HepG2 (cell line): ENCODE results near the gene INHA. TPM values are rescaled to one million over a fixed set of nuclear protein-coding genes. Genes with fewer than 3 reads are reported as not detected.

Source experiments
- CAMTA2 ChIP-seq: sonication (generic); formaldehyde crosslinking; IDR thresholded peaks from 2 replicates; pipeline ENCODE4 v1.4.0; 2020; ENCODE audit warnings: mild to moderate bottlenecking, missing genetic modification reagents, borderline replicate concordance
- CHCHD3 ChIP-seq: sonication (generic); formaldehyde crosslinking; IDR thresholded peaks from 2 replicates; pipeline ENCODE4 v1.8.0; 2022; ENCODE audit warnings: mild to moderate bottlenecking, missing genetic modification reagents, moderate library complexity
- ERF ChIP-seq: IDR thresholded peaks from 2 replicates; pipeline ENCODE4 v1.6.1; 2018; ENCODE audit warnings: missing biosample characterization, missing genetic modification reagents
- HOXA3 ChIP-seq: sonication (generic); formaldehyde crosslinking; IDR thresholded peaks from 2 replicates; pipeline ENCODE4 v1.5.0; 2020; ENCODE audit warnings: missing genetic modification reagents
- IKZF1 ChIP-seq: fragments of 450-650 bp; IDR thresholded peaks from 2 replicates; pipeline ENCODE4 v1.7.1; 2016
- RCOR2 ChIP-seq: IDR thresholded peaks from 2 replicates; pipeline ENCODE4 v1.6.1; 2016; ENCODE audit warnings: missing biosample characterization, missing genetic modification reagents
- ZBTB7B ChIP-seq: sonication (generic); formaldehyde crosslinking; IDR thresholded peaks from 2 replicates; pipeline ENCODE4 v1.4.0; 2020; ENCODE audit warnings: missing genetic modification reagents
- ZNF597 ChIP-seq: sonication (generic); formaldehyde crosslinking; IDR thresholded peaks from 2 replicates; pipeline ENCODE4 v1.5.0; 2020; ENCODE audit warnings: missing genetic modification reagents
- ZNF780A ChIP-seq: sonication (generic); formaldehyde crosslinking; IDR thresholded peaks from 2 replicates; pipeline ENCODE4 v1.8.0; 2022; ENCODE audit warnings: mild to moderate bottlenecking, missing genetic modification reagents, moderate library complexity
- ZNF816 ChIP-seq: sonication (generic); formaldehyde crosslinking; IDR thresholded peaks from 2 replicates; pipeline ENCODE4 v1.8.0; 2022; ENCODE audit warnings: missing genetic modification reagents, mild to moderate bottlenecking, borderline replicate concordance
- polyA plus RNA-seq, 8 experiments: library from polyadenylated mRNA; depleted of rRNA in 3 of 8; stranded (reverse) in 7 of 8; unstranded in 1 of 8; fragments of >200 nt; fragmentation: Illumina TruSeq in 4 of 8; extraction: Trizol in 4 of 8; gene quantifications; 2 replicates each; pipeline versions ENCODE4 v1.2.1 to v1.2.3, GENCODE V29; 2011 to 2016; ENCODE audit warnings: low read depth in 4 of 8, missing spikeins in 1 of 8, mixed read lengths in 1 of 8; ENCODE audit not compliant: insufficient read depth in 1 of 8
- total RNA-seq, 5 experiments: library from RNA; depleted of rRNA; stranded (reverse); fragments of >200 nt; fragmentation: Illumina TruSeq; extraction: Trizol; gene quantifications; 2 replicates each; pipeline ENCODE4 v1.2.3, GENCODE V29; 2016; ENCODE audit warnings: low read depth in 1 of 5
- TF ChIP-seq, protein P1 (sequence below): sonication (generic); formaldehyde crosslinking; IDR thresholded peaks from 2 replicates; pipeline ENCODE4 v1.4.0; 2020; ENCODE audit warnings: mild to moderate bottlenecking, missing genetic modification reagents
- TF ChIP-seq, protein P2 (sequence below): sonication (generic); formaldehyde crosslinking; IDR thresholded peaks from 2 replicates; pipeline ENCODE4 v1.5.0; 2020; ENCODE audit warnings: missing genetic modification reagents, mild to moderate bottlenecking, borderline replicate concordance
- TF ChIP-seq, protein P3 (sequence below): sonication (generic); formaldehyde crosslinking; IDR thresholded peaks from 2 replicates; pipeline ENCODE4 v1.8.0; 2022; ENCODE audit warnings: low read depth, missing genetic modification reagents

The INHA gene
- total and polyA plus RNA-seq, 2 of the 13 experiments (the other 11 are each of a cell fraction or from before 2014, with no cell fraction given), result 4.1 to 15.2 TPM

GRCh38 chr2:219543596-219544358 is 28.3 kb upstream of the INHA start, which contains the start of the genes CHPF and TMEM198 (continued):
- TF ChIP-seq, protein P1, sequence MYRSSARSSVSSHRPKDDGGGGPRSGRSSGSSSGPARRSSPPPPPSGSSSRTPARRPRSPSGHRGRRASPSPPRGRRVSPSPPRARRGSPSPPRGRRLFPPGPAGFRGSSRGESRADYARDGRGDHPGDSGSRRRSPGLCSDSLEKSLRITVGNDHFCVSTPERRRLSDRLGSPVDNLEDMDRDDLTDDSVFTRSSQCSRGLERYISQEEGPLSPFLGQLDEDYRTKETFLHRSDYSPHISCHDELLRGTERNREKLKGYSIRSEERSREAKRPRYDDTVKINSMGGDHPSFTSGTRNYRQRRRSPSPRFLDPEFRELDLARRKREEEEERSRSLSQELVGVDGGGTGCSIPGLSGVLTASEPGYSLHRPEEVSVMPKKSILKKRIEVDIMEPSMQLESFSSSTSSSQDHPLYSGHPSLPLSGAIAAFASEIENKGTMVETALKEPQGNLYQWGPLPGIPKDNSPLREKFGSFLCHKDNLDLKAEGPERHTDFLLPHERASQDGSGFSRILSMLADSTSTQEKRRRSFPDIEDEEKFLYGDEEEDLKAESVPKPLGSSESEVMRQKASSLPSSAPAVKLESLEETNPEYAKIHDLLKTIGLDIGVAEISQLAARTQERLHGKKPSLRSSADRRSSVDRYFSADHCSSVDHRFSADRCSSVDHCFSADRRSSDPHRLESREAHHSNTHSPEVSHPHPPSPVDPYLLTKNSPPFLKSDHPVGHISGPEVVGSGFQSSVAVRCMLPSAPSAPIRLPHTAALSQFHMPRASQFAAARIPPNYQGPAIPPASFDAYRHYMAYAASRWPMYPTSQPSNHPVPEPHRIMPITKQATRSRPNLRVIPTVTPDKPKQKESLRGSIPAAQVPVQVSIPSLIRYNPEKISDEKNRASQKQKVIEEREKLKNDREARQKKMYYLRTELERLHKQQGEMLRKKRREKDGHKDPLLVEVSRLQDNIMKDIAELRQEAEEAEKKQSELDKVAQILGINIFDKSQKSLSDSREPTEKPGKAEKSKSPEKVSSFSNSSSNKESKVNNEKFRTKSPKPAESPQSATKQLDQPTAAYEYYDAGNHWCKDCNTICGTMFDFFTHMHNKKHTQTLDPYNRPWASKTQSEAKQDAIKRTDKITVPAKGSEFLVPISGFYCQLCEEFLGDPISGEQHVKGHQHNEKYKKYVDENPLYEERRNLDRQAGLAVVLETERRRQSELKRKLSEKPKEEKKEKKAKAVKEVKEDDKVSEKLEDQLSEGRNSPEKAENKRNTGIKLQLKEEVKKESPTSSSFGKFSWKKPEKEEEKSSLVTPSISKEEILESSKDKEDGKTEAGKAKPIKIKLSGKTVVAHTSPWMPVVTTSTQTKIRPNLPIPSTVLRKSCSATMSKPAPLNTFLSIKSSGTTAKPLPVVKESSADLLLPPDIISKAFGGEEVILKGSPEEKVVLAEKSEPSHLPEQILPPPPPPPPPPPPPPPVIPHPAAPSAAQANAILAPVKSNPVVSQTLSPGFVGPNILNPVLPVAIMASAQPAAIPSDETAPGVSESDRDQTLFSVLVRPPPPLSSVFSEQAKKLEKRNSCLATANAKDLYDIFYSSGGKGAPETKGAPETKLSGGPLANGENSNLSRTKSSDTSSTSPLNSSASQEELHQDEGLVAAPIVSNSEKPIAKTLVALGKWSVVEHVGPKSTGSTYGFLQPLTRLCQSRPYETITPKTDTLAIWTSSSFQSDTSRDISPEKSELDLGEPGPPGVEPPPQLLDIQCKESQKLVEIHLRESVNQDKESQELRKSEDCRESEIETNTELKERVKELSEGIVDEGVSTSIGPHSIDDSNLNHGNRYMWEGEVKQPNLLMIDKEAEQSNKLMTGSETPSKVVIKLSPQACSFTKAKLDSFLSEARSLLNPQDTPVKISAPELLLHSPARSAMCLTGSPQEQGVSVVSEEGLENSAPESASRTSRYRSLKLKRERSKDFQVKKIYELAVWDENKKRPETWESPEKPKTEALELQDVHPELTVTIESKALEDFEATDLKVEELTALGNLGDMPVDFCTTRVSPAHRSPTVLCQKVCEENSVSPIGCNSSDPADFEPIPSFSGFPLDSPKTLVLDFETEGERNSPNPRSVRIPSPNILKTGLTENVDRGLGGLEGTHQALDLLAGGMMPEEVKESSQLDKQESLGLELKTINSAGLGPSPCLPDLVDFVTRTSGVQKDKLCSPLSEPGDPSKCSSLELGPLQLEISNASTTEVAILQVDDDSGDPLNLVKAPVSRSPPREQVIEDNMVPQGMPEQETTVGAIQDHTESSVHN (CRISPR knock-in tag), result peak; percentile 33; the same call in 1 of the 2 replicates
- TF ChIP-seq ZNF780A (CRISPR knock-in tag) (peak; percentile 91; the same call in 1 of the 2 replicates), RCOR2 (CRISPR knock-in tag) (no peak; the same call in 1 of the 2 replicates), ZNF597 (CRISPR knock-in tag) (no peak), CAMTA2 (CRISPR knock-in tag) (peak; percentile 69; the same call in 1 of the 2 replicates), CHCHD3 (CRISPR knock-in tag) (no peak), ERF (peak; percentile 90), ZBTB7B (CRISPR knock-in tag) (peak; percentile 37; the same call in 1 of the 2 replicates), IKZF1 (no peak), ZNF816 (CRISPR knock-in tag) (no peak), HOXA3 (CRISPR knock-in tag) (peak; percentile 99)
- TF ChIP-seq, protein P2, sequence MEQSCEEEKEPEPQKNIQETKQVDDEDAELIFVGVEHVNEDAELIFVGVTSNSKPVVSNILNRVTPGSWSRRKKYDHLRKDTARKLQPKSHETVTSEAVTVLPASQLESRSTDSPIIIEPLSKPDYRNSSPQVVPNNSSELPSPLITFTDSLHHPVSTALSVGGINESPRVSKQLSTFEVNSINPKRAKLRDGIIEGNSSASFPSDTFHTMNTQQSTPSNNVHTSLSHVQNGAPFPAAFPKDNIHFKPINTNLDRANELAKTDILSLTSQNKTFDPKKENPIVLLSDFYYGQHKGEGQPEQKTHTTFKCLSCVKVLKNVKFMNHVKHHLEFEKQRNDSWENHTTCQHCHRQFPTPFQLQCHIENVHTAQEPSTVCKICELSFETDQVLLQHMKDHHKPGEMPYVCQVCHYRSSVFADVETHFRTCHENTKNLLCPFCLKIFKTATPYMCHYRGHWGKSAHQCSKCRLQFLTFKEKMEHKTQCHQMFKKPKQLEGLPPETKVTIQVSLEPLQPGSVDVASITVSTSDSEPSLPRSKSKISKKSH (CRISPR knock-in tag), result peak; percentile 5; the same call in 1 of the 2 replicates
- TF ChIP-seq, protein P3, sequence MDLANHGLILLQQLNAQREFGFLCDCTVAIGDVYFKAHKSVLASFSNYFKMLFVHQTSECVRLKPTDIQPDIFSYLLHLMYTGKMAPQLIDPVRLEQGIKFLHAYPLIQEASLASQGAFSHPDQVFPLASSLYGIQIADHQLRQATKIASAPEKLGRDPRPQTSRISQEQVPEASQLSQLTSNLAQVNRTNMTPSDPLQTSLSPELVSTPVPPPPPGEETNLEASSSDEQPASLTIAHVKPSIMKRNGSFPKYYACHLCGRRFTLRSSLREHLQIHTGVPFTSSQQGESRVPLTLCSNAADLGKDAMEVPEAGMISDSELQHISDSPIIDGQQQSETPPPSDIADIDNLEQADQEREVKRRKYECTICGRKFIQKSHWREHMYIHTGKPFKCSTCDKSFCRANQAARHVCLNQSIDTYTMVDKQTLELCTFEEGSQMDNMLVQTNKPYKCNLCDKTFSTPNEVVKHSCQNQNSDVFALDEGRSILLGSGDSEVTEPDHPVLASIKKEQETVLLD (CRISPR knock-in tag), result peak; percentile 67; the same call in 1 of the 2 replicates
